Sigmoid colon (tissue), 7 donors: ENCODE results near the gene FOXRED1. TPM values are rescaled to one million over a fixed set of nuclear protein-coding genes. Genes with fewer than 3 reads are reported as not detected.

Experiments
- DNase-seq: peaks from one replicate; pipeline ENCODE4 v3.0.0-alpha.2; 2019
- H3K27ac ChIP-seq, 4 donors: fragments of 200-600 bp; sonication (generic); one replicate each; pipeline ENCODE4 v1.5.1; 2016 to 2019; ENCODE audit warnings: mild to moderate bottlenecking in 1 of 4
- H3K27me3 ChIP-seq, 3 donors: fragments of 200-600 bp; sonication (generic); one replicate each; pipeline ENCODE4 v1.5.1; 2019; ENCODE audit warnings: mild to moderate bottlenecking in 1 of 3
- H3K36me3 ChIP-seq, 4 donors: fragments of 200-600 bp; sonication (generic); one replicate each; pipeline ENCODE4 v1.5.1; 2016 to 2019
- H3K4me1 ChIP-seq, 4 donors: fragments of 200-600 bp; sonication (generic); one replicate each; pipeline ENCODE4 v1.5.1; 2017 to 2019
- H3K4me3 ChIP-seq, 4 donors: fragments of 200-600 bp; sonication (generic); one replicate each; pipeline ENCODE4 v1.5.1; 2017 to 2019; ENCODE audit warnings: mild to moderate bottlenecking in 2 of 4, moderate library complexity in 1 of 4
- H3K9me3 ChIP-seq, 4 donors: fragments of 200-600 bp in 3 of 4; sonication (generic) in 3 of 4; one replicate each; pipeline versions ENCODE4 v1.5.1 to v1.6.1; 2013 to 2019
- EP300 ChIP-seq, 4 donors: sonication (generic); formaldehyde crosslinking; IDR thresholded peaks; one replicate each; pipeline ENCODE4 v1.6.1; 2017; ENCODE audit warnings: antibody characterized with exemption in 4 of 4
- POLR2A ChIP-seq, 2 donors: fragments of 450-650 bp; IDR thresholded peaks; one replicate each; pipeline ENCODE4 v1.6.1; 2016; ENCODE audit warnings: antibody characterized with exemption in 2 of 2, mild to moderate bottlenecking in 2 of 2, moderate library complexity in 2 of 2
- POLR2AphosphoS5 ChIP-seq, 4 donors: sonication (generic); formaldehyde crosslinking; IDR thresholded peaks; one replicate each; pipeline ENCODE4 v1.6.1; 2017; ENCODE audit warnings: antibody characterized with exemption in 4 of 4
- WGBS, 2 donors: extraction: QIAGEN DNeasy Blood & Tissue Kit; methylation state at CpG; one replicate each; pipeline ENCODE4 v1.1.7; 2013; 5-methylcytosine and 5-hydroxymethylcytosine counted together
- intact Hi-C: fragments of 100-400 bp; cut with DNase I; formaldehyde crosslinking; loops from one replicate; pipeline ENCODE4 v1.15.1; 2023
- polyA plus RNA-seq, 3 donors: library from polyadenylated mRNA; stranded (reverse); fragments of 200-250 nt; gene quantifications; one replicate each; pipeline ENCODE4 v1.2.3, GENCODE V29; 2013
- total RNA-seq, 4 donors: library from RNA; depleted of rRNA; stranded (reverse); fragments of >200 nt; gene quantifications; one replicate each; pipeline ENCODE4 v1.1.0, GENCODE V29; 2016
- TF ChIP-seq, protein P1 (sequence below), 4 experiments: fragments of 450-650 bp in 3 of 4; fragments of 200-600 bp in 1 of 4; IDR thresholded peaks; one replicate each; pipeline ENCODE4 v1.5.1; 2016 to 2019; ENCODE audit warnings: antibody characterized with exemption in 4 of 4, mild to moderate bottlenecking in 3 of 4, moderate library complexity in 2 of 4
- donor health status: healthy with polysubstance abuse.
- donor health status: Bipolar disorder and iron deficiency.
- donor health status: healthy.

Gene FOXRED1
- total and polyA plus RNA-seq, 7 donors, result 10.8 to 46.0 (median 16.0) TPM

DNA sequence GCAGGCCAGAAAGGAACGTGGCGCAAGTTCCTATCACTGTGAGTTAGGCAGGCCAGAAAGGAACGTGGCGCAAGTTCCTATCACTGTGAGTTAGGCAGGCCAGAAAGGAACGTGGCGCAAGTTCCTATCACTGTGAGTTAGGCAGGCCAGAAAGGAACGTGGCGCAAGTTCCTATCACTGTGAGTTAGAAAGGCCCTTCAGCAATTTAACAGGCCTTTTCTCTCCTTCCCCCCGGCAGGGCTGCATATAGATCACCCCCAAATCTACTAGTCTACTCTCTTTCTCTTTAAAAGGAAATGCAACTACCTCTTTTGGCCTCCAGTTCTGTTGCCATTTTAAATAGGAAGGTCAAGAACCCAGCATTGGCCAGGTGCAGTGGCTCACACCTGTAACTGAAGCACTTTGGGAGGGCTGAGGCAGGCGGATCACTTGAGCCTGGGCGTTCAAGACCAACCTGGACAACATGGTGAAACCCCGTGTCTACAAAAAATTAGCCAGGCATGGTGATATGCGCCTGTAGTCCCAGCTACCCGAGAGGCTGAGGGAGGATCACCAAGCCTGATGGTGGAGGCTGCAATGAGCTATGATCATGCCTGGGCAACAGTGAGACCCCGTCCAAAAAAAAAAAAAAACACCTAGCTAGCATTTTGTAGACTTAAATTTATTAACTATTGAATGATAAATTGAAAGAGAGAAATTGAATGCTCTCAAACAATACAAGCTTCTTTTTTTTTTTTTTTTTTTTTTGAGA lies 42.4 kb upstream of the FOXRED1 start:
- H3K27ac ChIP-seq, result no peak overlapping the region
- 97% methylated on average over 11 of the region's 15 CpGs for WGBS, 2 donors
- intact Hi-C loops, result no loop called here
- TF ChIP-seq POLR2A (IDR thresholded peaks at IDR 0.05) (no peak), EP300 (IDR thresholded peaks at IDR 0.05) (no peak), POLR2AphosphoS5 (IDR thresholded peaks at IDR 0.05) (no peak)
- TF ChIP-seq, protein P1, sequence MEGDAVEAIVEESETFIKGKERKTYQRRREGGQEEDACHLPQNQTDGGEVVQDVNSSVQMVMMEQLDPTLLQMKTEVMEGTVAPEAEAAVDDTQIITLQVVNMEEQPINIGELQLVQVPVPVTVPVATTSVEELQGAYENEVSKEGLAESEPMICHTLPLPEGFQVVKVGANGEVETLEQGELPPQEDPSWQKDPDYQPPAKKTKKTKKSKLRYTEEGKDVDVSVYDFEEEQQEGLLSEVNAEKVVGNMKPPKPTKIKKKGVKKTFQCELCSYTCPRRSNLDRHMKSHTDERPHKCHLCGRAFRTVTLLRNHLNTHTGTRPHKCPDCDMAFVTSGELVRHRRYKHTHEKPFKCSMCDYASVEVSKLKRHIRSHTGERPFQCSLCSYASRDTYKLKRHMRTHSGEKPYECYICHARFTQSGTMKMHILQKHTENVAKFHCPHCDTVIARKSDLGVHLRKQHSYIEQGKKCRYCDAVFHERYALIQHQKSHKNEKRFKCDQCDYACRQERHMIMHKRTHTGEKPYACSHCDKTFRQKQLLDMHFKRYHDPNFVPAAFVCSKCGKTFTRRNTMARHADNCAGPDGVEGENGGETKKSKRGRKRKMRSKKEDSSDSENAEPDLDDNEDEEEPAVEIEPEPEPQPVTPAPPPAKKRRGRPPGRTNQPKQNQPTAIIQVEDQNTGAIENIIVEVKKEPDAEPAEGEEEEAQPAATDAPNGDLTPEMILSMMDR (IDR thresholded peaks at IDR 0.05), result no peak
- H3K36me3 ChIP-seq, result peaks cover 0 to 8% (median 0%) of the 10 kb centered on the region in 4 donors
- no peak overlapping the region for H3K4me3 ChIP-seq
- no peak for DNase-seq
- H3K9me3 ChIP-seq, result no peaks in the 10 kb centered on the region
- H3K27me3 ChIP-seq, result no peaks in the 10 kb centered on the region
- H3K4me1 ChIP-seq, result no peaks in the 10 kb centered on the region

DNA sequence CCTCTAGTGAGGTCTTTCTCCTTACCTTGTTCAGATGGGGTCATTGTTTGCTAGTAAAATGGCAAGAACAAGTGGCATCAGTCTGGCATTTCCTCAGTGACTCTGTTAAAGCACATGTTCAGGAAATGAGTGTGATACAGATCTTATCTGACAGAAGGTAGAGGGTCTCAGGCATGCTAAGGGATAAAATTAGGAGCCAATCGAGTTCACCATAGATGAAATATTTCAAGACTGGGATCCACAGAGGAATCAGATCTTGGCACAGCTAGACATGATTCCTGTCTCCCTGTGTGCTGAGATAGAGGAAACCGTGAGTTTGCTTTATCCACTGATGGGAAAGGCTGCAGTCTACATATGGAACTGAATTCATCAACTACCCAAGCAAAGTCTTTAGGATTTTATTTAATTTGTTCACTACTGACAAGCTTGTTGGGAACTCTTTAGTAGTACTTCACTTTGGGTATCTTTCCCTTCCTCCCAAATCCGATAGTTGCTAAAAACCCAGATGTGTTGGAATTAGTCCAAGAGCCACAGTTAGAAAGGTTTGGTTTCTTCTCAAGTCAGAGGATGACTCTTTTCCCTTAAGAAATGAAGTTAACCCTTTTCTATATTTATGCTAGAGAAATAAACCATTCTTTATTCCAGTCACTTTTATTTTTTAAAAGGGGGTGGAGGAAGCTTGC lies 39.0 kb upstream of the FOXRED1 start:
- H3K9me3 ChIP-seq, result no peaks in the 10 kb centered on the region
- peaks cover 0 to 8% (median 0%) of the 10 kb centered on the region in 4 donors for H3K36me3 ChIP-seq
- 62 to 87% methylated on average over 3 of the region's 3 CpGs for WGBS, 2 donors
- intact Hi-C loops, result no loop called here
- DNase-seq, result no peak
- no peak overlapping the region for H3K4me3 ChIP-seq
- H3K27me3 ChIP-seq, result no peaks in the 10 kb centered on the region
- TF ChIP-seq POLR2AphosphoS5 (IDR thresholded peaks at IDR 0.05) (no peak), EP300 (IDR thresholded peaks at IDR 0.05) (no peak), POLR2A (IDR thresholded peaks at IDR 0.05) (no peak)
- TF ChIP-seq, protein P1 (IDR thresholded peaks at IDR 0.05), result no peak
- no peaks in the 10 kb centered on the region for H3K4me1 ChIP-seq
- no peak overlapping the region for H3K27ac ChIP-seq

DNA sequence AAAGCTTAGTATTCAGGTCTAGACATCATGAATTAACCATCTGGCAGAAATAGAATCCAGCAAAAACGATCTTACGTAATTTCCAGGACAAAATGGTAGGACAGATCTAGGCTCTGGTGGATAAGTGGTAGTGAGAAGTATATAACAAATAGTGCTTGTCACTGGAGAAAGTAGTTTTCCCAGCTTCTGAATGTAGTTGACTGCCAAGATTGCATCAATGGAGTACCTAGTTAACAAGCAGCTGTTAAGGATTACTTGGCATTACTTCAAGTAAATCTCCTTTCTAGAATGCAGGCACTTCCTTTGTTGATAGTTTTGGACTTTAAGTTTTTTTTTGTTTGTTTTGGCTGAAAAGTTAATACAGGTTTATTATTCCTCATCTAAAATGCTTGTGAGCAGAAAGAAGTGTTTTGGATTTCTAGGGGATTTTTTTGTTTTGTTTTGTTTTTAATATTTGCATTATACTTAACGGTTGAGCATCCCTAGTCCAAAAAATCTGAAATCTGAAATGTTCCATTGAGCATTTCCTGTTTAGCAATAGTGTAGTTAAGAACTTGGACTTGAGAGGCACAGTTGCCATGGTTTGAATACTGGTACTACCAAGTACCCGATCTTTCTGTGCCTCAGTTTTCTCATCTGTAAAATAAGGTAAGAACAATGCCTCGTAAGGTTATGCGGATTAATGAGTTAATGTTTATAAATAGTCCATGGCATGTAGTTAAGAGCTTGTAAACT lies 37.1 kb upstream of the FOXRED1 start:
- WGBS, 2 donors, result 37 to 74% methylated on average over 6 of the region's 6 CpGs
- H3K27ac ChIP-seq, result peak overlapping the region in 1 of 4 donors; percentile 11
- no peaks in the 10 kb centered on the region for H3K9me3 ChIP-seq
- TF ChIP-seq POLR2A (IDR thresholded peaks at IDR 0.05) (no peak), EP300 (IDR thresholded peaks at IDR 0.05) (no peak), POLR2AphosphoS5 (IDR thresholded peaks at IDR 0.05) (peak in 2 of 4 donors; percentile 8 to 35)
- TF ChIP-seq, protein P1 (IDR thresholded peaks at IDR 0.05), result no peak
- H3K27me3 ChIP-seq, result no peaks in the 10 kb centered on the region
- intact Hi-C loops, result no loop called here
- no peaks in the 10 kb centered on the region for H3K4me1 ChIP-seq
- no peak for DNase-seq
- no peak overlapping the region for H3K4me3 ChIP-seq
- H3K36me3 ChIP-seq, result peaks cover 0 to 21% (median 0%) of the 10 kb centered on the region in 4 donors

DNA sequence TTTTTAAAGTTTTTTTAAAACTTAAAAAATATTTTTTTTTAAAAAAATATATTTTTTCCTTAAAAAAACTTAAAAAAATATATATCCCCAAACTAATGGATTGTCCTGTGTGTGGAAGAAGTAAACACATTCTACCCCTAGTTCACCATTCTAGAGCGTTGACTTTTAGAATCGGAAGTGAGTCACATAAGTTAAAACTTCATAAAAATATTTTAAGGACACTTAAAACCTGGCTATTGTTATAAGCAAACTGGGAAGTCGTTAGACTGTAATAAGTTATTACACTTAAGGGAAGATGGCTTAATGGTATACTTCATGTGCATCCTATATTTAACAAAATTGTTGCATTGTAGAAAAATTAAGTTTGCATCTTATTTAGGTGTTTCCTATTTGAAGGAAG lies 36.3 kb upstream of the FOXRED1 start:
- WGBS, 2 donors, result 56 to 85% methylated on average over 3 of the region's 3 CpGs
- no peaks in the 10 kb centered on the region for H3K4me1 ChIP-seq
- intact Hi-C loops, result no loop called here

More for the DNA sequence above, 36.3 kb upstream of the FOXRED1 start:
- no peaks in the 10 kb centered on the region for H3K27me3 ChIP-seq
- H3K27ac ChIP-seq, result no peak overlapping the region
- TF ChIP-seq EP300 (IDR thresholded peaks at IDR 0.05) (no peak), POLR2A (IDR thresholded peaks at IDR 0.05) (no peak), POLR2AphosphoS5 (IDR thresholded peaks at IDR 0.05) (no peak)
- TF ChIP-seq, protein P1 (IDR thresholded peaks at IDR 0.05), result no peak
- no peaks in the 10 kb centered on the region for H3K9me3 ChIP-seq
- no peak overlapping the region for H3K4me3 ChIP-seq
- DNase-seq, result no peak
- H3K36me3 ChIP-seq, result peaks cover 0 to 21% (median 0%) of the 10 kb centered on the region in 4 donors
